Upper lobe of left lung (tissue), 4 donors: ENCODE data around the gene DHX40.

Source experiments
- EP300 ChIP-seq, 4 donors: sonication (generic); formaldehyde crosslinking; IDR thresholded peaks; one replicate each; pipeline ENCODE4 v1.5.1; 2017; ENCODE audit warnings: antibody characterized with exemption in 4 of 4, control low read depth in 2 of 4
- POLR2A ChIP-seq, 4 donors: fragments of 450-650 bp; IDR thresholded peaks; one replicate each; pipeline ENCODE4 v1.5.1; 2016 to 2017; ENCODE audit warnings: antibody characterized with exemption in 4 of 4, mild to moderate bottlenecking in 2 of 4
- POLR2AphosphoS5 ChIP-seq, 2 donors: sonication (generic); formaldehyde crosslinking; IDR thresholded peaks; one replicate each; pipeline ENCODE4 v1.5.1; 2017; ENCODE audit warnings: antibody characterized with exemption in 2 of 2
- TF ChIP-seq, protein P1 (sequence below), 6 experiments: fragments of 450-650 bp in 4 of 6; fragments of 200-600 bp in 2 of 6; sonication (generic) in 2 of 6; IDR thresholded peaks; one replicate each; pipeline ENCODE4 v1.5.1; 2016 to 2019; ENCODE audit warnings: antibody characterized with exemption in 6 of 6

DNA sequence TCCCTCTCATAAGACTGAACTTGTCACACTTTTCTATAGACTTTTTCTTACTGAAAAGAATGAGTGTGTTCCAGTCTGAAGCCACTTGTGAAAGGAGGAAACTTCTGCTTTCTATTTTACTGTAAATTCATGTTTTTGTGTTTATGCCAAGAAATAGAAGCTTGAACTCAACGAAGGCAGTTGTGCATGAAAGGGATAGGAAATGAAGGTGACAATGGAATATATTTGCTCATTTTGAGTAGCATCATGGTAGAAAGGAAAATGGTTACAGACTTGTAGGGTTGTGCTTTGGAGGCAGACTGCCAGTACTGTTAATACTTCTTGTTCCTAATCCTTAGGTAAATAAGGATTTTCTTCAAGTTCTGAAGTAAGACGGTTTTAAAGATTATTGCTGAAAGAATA is 62.4 kb downstream of the DHX40 start:
- TF ChIP-seq, protein P1, sequence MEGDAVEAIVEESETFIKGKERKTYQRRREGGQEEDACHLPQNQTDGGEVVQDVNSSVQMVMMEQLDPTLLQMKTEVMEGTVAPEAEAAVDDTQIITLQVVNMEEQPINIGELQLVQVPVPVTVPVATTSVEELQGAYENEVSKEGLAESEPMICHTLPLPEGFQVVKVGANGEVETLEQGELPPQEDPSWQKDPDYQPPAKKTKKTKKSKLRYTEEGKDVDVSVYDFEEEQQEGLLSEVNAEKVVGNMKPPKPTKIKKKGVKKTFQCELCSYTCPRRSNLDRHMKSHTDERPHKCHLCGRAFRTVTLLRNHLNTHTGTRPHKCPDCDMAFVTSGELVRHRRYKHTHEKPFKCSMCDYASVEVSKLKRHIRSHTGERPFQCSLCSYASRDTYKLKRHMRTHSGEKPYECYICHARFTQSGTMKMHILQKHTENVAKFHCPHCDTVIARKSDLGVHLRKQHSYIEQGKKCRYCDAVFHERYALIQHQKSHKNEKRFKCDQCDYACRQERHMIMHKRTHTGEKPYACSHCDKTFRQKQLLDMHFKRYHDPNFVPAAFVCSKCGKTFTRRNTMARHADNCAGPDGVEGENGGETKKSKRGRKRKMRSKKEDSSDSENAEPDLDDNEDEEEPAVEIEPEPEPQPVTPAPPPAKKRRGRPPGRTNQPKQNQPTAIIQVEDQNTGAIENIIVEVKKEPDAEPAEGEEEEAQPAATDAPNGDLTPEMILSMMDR (IDR thresholded peaks at IDR 0.05) = no peak
- TF ChIP-seq POLR2A (IDR thresholded peaks at IDR 0.05) (no peak), POLR2AphosphoS5 (IDR thresholded peaks at IDR 0.05) (no peak), EP300 (IDR thresholded peaks at IDR 0.05) (no peak)
